Measurements from ENCODE around the gene LIN28B.

DNA sequence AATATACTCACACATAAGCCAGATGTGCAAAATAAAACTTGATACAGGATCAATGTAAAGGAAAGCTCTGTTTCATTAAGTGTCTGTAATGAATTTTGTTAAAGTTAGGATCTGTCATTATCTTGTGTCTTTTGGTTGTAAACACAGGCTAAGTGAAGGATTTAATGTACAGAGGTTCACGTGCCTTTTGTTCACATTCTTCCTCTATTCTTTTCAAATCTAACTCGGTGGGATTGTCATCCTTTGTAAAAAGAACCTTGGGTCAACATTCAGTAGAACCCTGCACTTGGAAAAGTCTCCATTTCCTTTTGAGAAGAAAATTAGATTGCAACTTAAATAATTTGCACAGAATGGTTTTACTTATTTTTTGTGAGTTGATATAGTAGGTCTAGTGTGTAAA lies 7.7 kb upstream of the LIN28B start:
- no peak for TF ChIP-seq GATA3 (IDR thresholded peaks at IDR 0.05; ENCODE audit: low read depth, low read length)
- no peak for TF ChIP-seq GATA2 (IDR thresholded peaks at IDR 0.05; ENCODE audit: low read depth, low read length)

Data from SH-SY5Y (cell line).